K562 (cell line): ENCODE measurements around the gene DSPP. TPM values are rescaled to one million over a fixed set of nuclear protein-coding genes. Genes with fewer than 3 reads are reported as not detected.

Experiments
- ATAC-seq: fragments of 200-7000 bp; cut with Tn5 transposase; 3 replicates; pipeline ENCODE4 v1.9.1; 2020; ENCODE audit warnings: moderate library complexity
- BruUV-seq: library from RNA; stranded (reverse); fragments of 400-500 nt; replicated peaks from 2 replicates; lab custom pipeline; 2021; lab: Mats Ljungman, UMichigan
- CTCF ChIA-PET: fragments of 300-600 bp; formaldehyde crosslinking; extraction: SDS; loops from one replicate; lab custom pipeline; 2021; ENCODE audit warnings: low intra/inter-chr PET ratio; lab: Yijun Ruan, JAX
- POLR2A ChIA-PET: fragments of 300-600, 350-650 bp; sonication (Branson Sonifier 250); formaldehyde crosslinking; extraction: SDS; loops from one replicate; lab custom pipeline; 2021; ENCODE audit warnings: antibody characterized with exemption, inconsistent platforms; lab: Yijun Ruan, JAX
- DNase-seq, 4 experiments: peaks; one replicate each; pipeline versions ENCODE4 v3.0.0 to v3.0.0-alpha.2; 2011 to 2018; ENCODE audit warnings: low spot score in 3 of 4, mixed read lengths in 3 of 4; ENCODE audit errors: extremely low read depth in 1 of 4
- FAIRE-seq: peaks from 2 replicates; lab custom pipeline; 2011; peaks lifted over from hg19 to GRCh38; lab: Jason Lieb, UNC
- H2AFZ ChIP-seq: 2 replicates; pipeline ENCODE4 v1.6.0; 2011; ENCODE audit warnings: low read depth, low read length, control low read depth, inconsistent platforms
- H3K27ac ChIP-seq: fragments of 200-600 bp; 3 replicates; pipeline ENCODE4 v1.8.0; 2011; ENCODE audit warnings: low read depth, mild to moderate bottlenecking, control low read depth, inconsistent platforms, low read length, moderate library complexity, mixed read lengths; ENCODE audit errors: extremely low read depth
- H3K27me3 ChIP-seq, 2 experiments: fragments of 300-600 bp in 1 of 2; 2 replicates in 1 of 2; 3 replicates in 1 of 2; pipeline versions ENCODE4 v1.6.0 to v1.8.0; 2011; ENCODE audit warnings: inconsistent platforms in 2 of 2, low read length in 2 of 2, mild to moderate bottlenecking in 1 of 2, mixed read lengths in 1 of 2, moderate library complexity in 1 of 2; ENCODE audit not compliant: control insufficient read depth in 2 of 2, insufficient read depth in 2 of 2
- H3K36me3 ChIP-seq: fragments of 300-600 bp; 3 replicates; pipeline ENCODE4 v1.8.0; 2011; ENCODE audit warnings: mild to moderate bottlenecking, low read length, inconsistent platforms; ENCODE audit not compliant: control insufficient read depth, insufficient read depth
- H3K4me1 ChIP-seq, 2 experiments: fragments of 200-600 bp in 1 of 2; replicated peaks in 1 of 2; 2 replicates in 1 of 2; 3 replicates in 1 of 2; pipeline versions ENCODE4 v1.5.1 to v1.8.0; 2011; ENCODE audit warnings: inconsistent platforms in 2 of 2, low read length in 2 of 2, mild to moderate bottlenecking in 1 of 2, mixed read lengths in 1 of 2, moderate library complexity in 1 of 2; ENCODE audit not compliant: control insufficient read depth in 2 of 2, insufficient read depth in 2 of 2
- H3K4me2 ChIP-seq: 2 replicates; pipeline ENCODE4 v1.6.1; 2011; ENCODE audit warnings: low read length, control low read depth, inconsistent platforms, mixed read lengths; ENCODE audit not compliant: insufficient read depth
- H3K4me3 ChIP-seq: fragments of 200-600 bp; sonication (generic), shearing (Covaris generic); 2 replicates; pipeline ENCODE4 v1.5.1; 2016; ENCODE audit warnings: control low read depth, inconsistent platforms
- H3K79me2 ChIP-seq: fragments of 200-600 bp; 3 replicates; pipeline ENCODE4 v1.8.0; 2011; ENCODE audit warnings: low read length, inconsistent platforms; ENCODE audit not compliant: control insufficient read depth, insufficient read depth
- H3K9ac ChIP-seq, 2 experiments: 2 replicates each; pipeline versions ENCODE4 v1.6.0 to v1.6.1; 2011; ENCODE audit warnings: low read depth in 2 of 2, low read length in 2 of 2, control low read depth in 1 of 2, inconsistent platforms in 1 of 2, mild to moderate bottlenecking in 1 of 2, mixed read lengths in 1 of 2; ENCODE audit not compliant: insufficient read depth in 1 of 2
- H3K9me1 ChIP-seq: one replicate; pipeline ENCODE4 v1.6.0; 2011; ENCODE audit warnings: inconsistent platforms, mild to moderate bottlenecking, low read length, moderate library complexity; ENCODE audit not compliant: control insufficient read depth, insufficient read depth
- H3K9me3 ChIP-seq: replicated peaks from 2 replicates; pipeline ENCODE4 v1.5.1; 2011; ENCODE audit warnings: low read depth, low read length, inconsistent platforms; ENCODE audit not compliant: control insufficient read depth, insufficient read depth
- H4K20me1 ChIP-seq: replicated peaks from 2 replicates; pipeline ENCODE4 v1.6.1; 2011; ENCODE audit warnings: low read length, inconsistent platforms, mixed read lengths; ENCODE audit not compliant: control insufficient read depth, insufficient read depth
- GTF2A2 ChIP-seq: IDR thresholded peaks from 2 replicates; pipeline ENCODE4 v1.6.1; 2016; ENCODE audit warnings: mild to moderate bottlenecking, missing genetic modification characterization, missing compliant biosample characterization
- NFYB ChIP-seq: IDR thresholded peaks from 2 replicates; pipeline ENCODE4 v1.6.1; 2011; ENCODE audit warnings: mild to moderate bottlenecking, moderate library complexity; ENCODE audit not compliant: insufficient read length; ENCODE audit errors: extremely low read depth
- PBX2 ChIP-seq, 2 experiments: IDR thresholded peaks in 1 of 2; conservative IDR thresholded peaks in 1 of 2; 2 replicates each; pipeline ENCODE4 v1.6.1; 2016; ENCODE audit warnings: low read depth in 2 of 2, mild to moderate bottlenecking in 1 of 2, missing compliant biosample characterization in 1 of 2, missing genetic modification characterization in 1 of 2, moderate library complexity in 1 of 2
- SRF ChIP-seq, 2 experiments: fragments of 250-450, 450-650 bp in 1 of 2; sonication (Bioruptor Pico) in 1 of 2; sonication (generic) in 1 of 2; formaldehyde crosslinking; IDR thresholded peaks; 2 replicates each; pipeline versions ENCODE4 v1.5.0 to v1.5.1; 2020 to 2022; ENCODE audit warnings: mild to moderate bottlenecking in 1 of 2, missing genetic modification reagents in 1 of 2
- ZNF764 ChIP-seq: fragments of 250-450 bp; sonication (Bioruptor Pico); IDR thresholded peaks from 2 replicates; pipeline ENCODE4 v1.4.0; 2020; ENCODE audit warnings: low read depth, mild to moderate bottlenecking, moderate library complexity
- WGBS: fragments of 100-300 bp; shearing (Covaris generic); methylation state at CpG from one replicate; pipeline ENCODE4 v1.1.6; 2016; ENCODE audit warnings: low coverage, mixed read lengths; ENCODE audit not compliant: insufficient coverage; ENCODE audit errors: missing lambda C conversion rate; 5-methylcytosine and 5-hydroxymethylcytosine counted together
- in situ Hi-C: fragments of 300-500 bp; cut with MboI; formaldehyde crosslinking; loops from 4 replicates; pipeline ENCODE4 v1.15.0; 2018; ENCODE audit warnings: inconsistent platforms, mixed read lengths
- intact Hi-C: fragments of 100-400 bp; cut with micrococcal nuclease; formaldehyde crosslinking; loops from 2 replicates; pipeline ENCODE4 v1.14.2; 2022
- polyA plus RNA-seq, 8 experiments: library from polyadenylated mRNA; depleted of rRNA in 4 of 8; stranded (reverse) in 5 of 8; unstranded in 3 of 8; fragments of >200 nt; fragmentation: Nextera tagmentation in 2 of 8; fragmentation: Illumina TruSeq in 1 of 8; extraction: Ambion mirVana in 2 of 8; extraction: Trizol in 1 of 8; gene quantifications; 2 replicates each; pipeline versions ENCODE4 v1.2.1 to v1.2.3, GENCODE V29; 2011 to 2014; ENCODE audit warnings: inconsistent platforms in 1 of 8, missing spikeins in 1 of 8
- total RNA-seq, 7 experiments: library from RNA; depleted of rRNA in 6 of 7; stranded (reverse); fragments of >200 nt in 6 of 7; fragmentation: Illumina TruSeq in 2 of 7; extraction: Trizol in 2 of 7; gene quantifications; 2 replicates each; pipeline versions ENCODE4 v1.2.1 to v1.2.3, GENCODE V29; 2011 to 2021; ENCODE audit warnings: low replicate concordance in 1 of 7
- TF ChIP-seq, protein P1 (sequence below): fragments of 250-450 bp; sonication (Bioruptor Pico); IDR thresholded peaks from 2 replicates; pipeline ENCODE4 v1.8.0; 2022; ENCODE audit warnings: moderate library complexity, mild to moderate bottlenecking, inconsistent platforms

DSPP gene
- total and polyA plus RNA-seq, 9 of the 15 experiments (the other 6 are each of a cell fraction or from before 2014, with no cell fraction given), result not detected

GRCh38 chr4:87559090-87559837 lies 49.1 kb upstream of the DSPP start (continued):
- no peak for TF ChIP-seq NFYB
- TF ChIP-seq SRF (CRISPR knock-in tag; IDR thresholded peaks at IDR 0.05), result peak; percentile 69 to 99; a peak in 2 of 4 replicates
- TF ChIP-seq, protein P1, sequence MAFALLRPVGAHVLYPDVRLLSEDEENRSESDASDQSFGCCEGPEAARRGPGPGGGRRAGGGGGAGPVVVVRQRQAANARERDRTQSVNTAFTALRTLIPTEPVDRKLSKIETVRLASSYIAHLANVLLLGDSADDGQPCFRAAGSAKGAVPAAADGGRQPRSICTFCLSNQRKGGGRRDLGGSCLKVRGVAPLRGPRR (CRISPR knock-in tag), result no peak
- TF ChIP-seq GTF2A2 (tag), result no peak

- Histone ChIP-seq H2AFZ (no peak overlapping the region), H3K9me1 (no peaks in the 10 kb centered on the region), H3K36me3 (no peaks in the 10 kb centered on the region), H4K20me1 (no peaks in the 10 kb centered on the region), H3K9me3 (no peaks in the 10 kb centered on the region), H3K27me3 (0 out of 5 replicates have a peak, but pooled peaks cover 0 to 3% of the 10 kb centered on the region in 2 experiments), H3K4me3 (no peak overlapping the region), H3K4me2 (no peak overlapping the region), H3K27ac (no peak overlapping the region)
- ChIA-PET POLR2A (no interaction called here), CTCF (no interaction called here)
- BruUV-seq, result no TSS peak
- no peak for TF ChIP-seq PBX2 (CRISPR knock-in tag; IDR thresholded peaks at IDR 0.05; ENCODE audit: low read depth)
- TF ChIP-seq PBX2 (tag; conservative IDR thresholded peaks at IDR 0.05; ENCODE audit: low read depth), result 0 out of 2 replicates have a peak, but pooled peaks have one; percentile 14
- TF ChIP-seq ZNF764 (CRISPR knock-in tag), result no peak
- TF ChIP-seq, all 486 proteins: peak for 1
- no peak for ATAC-seq
- no peak for FAIRE-seq
- H3K9ac ChIP-seq, result no peak overlapping the region
- intact Hi-C loops, result no loop called here
- WGBS, result 0% methylated on average over 2 of the region's 2 CpGs
- DNase-seq, result no peak
- in situ Hi-C loops, result no loop called here
- H3K79me2 ChIP-seq, result no peaks in the 10 kb centered on the region
- no peaks in the 10 kb centered on the region; a peak in 1 of 5 replicates for H3K4me1 ChIP-seq
Observed at GRCh38 chr4:87560802-87561201, 47.5 kb upstream of the DSPP start.
